ENCODE data around the gene CDS2.

Gene CDS2

DNA sequence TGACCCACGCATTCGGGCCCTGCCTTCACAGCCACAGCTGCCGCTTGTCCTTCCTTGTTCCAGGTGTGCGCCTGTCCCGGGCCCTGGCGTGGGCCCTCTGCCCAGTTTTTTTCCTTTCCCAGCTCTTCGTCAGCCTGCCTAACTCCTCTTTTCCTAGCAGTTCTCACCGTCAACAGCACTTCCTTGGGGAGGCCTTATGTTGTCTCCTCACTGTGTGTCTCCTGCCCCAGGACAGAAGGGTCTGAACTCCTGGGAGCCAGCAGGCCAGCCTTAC lies 71.8 kb downstream of the CDS2 start:
- H3K9me3 ChIP-seq (ENCODE audit: control extremely low read depth in 1 of 5, control insufficient read depth in 4 of 5, insufficient read depth in 2 of 5, low read depth in 1 of 5, low read length in 4 of 5), result peaks cover 0 to 2% (median 0%) of the 10 kb centered on the region in 5 experiments
- 99% methylated on average over 6 of the region's 8 CpGs for WGBS (ENCODE audit: insufficient coverage)
- no peaks in the 10 kb centered on the region for H3K4me1 ChIP-seq (ENCODE audit: control extremely low read depth in 1 of 4, control insufficient read depth in 4 of 4, insufficient read depth in 4 of 4, low read length in 3 of 4)
- H3K36me3 ChIP-seq (ENCODE audit: control insufficient read depth in 4 of 4, insufficient read depth in 4 of 4, low read length in 3 of 4), result peaks cover 5 to 39% (median 28%) of the 10 kb centered on the region in 4 experiments
- CTCF ChIA-PET, result no interaction called here
- H3K27me3 ChIP-seq (replicated peaks in 2 of 5; ENCODE audit: control insufficient read depth in 4 of 5, insufficient read depth in 5 of 5, low read length in 4 of 5), result no peaks in the 10 kb centered on the region
- POLR2A ChIA-PET, result no interaction called here
- no peak overlapping the region for H3K27ac ChIP-seq (ENCODE audit: insufficient read depth in 1 of 2, low read depth in 1 of 2, low read length in 2 of 2, poor library complexity in 1 of 2, severe bottlenecking in 2 of 2)
- no peak for DNase-seq
- H3K4me3 ChIP-seq (ENCODE audit: control insufficient read depth in 1 of 7, extremely low read depth in 1 of 7, insufficient read depth in 4 of 7, low read depth in 2 of 7, low read length in 6 of 7), result no peak overlapping the region

DNA sequence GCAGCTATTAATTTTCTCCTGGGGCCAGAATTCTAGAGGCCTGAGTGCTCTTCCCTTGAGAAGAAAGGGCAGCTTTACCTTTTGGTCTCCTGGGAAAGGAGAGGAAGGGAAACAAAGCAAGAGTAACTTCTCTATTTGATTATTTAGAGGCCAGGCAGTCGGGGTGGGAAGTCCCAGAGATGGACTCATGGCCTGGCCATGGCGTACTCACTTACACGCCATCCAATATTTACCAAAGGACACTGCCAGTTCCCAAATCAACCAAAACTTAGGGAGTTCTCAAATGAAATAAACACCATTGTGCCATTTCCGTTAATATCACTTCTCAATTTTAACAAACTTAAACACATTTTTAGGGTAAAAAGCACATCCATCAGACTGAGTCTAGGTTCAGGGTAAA lies 76.6 kb downstream of the CDS2 start:
- Histone ChIP-seq H3K27ac (ENCODE audit: insufficient read depth in 1 of 2, low read depth in 1 of 2, low read length in 2 of 2, poor library complexity in 1 of 2, severe bottlenecking in 2 of 2) (no peak overlapping the region), H3K9me3 (ENCODE audit: control extremely low read depth in 1 of 5, control insufficient read depth in 4 of 5, insufficient read depth in 2 of 5, low read depth in 1 of 5, low read length in 4 of 5) (peaks cover 0 to 2% (median 0%) of the 10 kb centered on the region in 5 experiments), H3K36me3 (ENCODE audit: control insufficient read depth in 4 of 4, insufficient read depth in 4 of 4, low read length in 3 of 4) (peaks cover 2 to 11% (median 6%) of the 10 kb centered on the region in 4 experiments), H3K27me3 (replicated peaks in 2 of 5; ENCODE audit: control insufficient read depth in 4 of 5, insufficient read depth in 5 of 5, low read length in 4 of 5) (no peaks in the 10 kb centered on the region), H3K4me1 (ENCODE audit: control extremely low read depth in 1 of 4, control insufficient read depth in 4 of 4, insufficient read depth in 4 of 4, low read length in 3 of 4) (no peaks in the 10 kb centered on the region), H3K4me3 (ENCODE audit: control insufficient read depth in 1 of 7, extremely low read depth in 1 of 7, insufficient read depth in 4 of 7, low read depth in 2 of 7, low read length in 6 of 7) (no peak overlapping the region)
- ChIA-PET CTCF (interaction anchor here (3.2 to 4.3 kb wide), 3 partner anchors 11 to 78 kb away, joined by 20 to 78 read pairs (median 24); partner anchors contain the start of gene CDS2), POLR2A (no interaction called here)
- WGBS (ENCODE audit: insufficient coverage), result 100% methylated on average over 3 of the region's 4 CpGs
- no peak for DNase-seq

DNA sequence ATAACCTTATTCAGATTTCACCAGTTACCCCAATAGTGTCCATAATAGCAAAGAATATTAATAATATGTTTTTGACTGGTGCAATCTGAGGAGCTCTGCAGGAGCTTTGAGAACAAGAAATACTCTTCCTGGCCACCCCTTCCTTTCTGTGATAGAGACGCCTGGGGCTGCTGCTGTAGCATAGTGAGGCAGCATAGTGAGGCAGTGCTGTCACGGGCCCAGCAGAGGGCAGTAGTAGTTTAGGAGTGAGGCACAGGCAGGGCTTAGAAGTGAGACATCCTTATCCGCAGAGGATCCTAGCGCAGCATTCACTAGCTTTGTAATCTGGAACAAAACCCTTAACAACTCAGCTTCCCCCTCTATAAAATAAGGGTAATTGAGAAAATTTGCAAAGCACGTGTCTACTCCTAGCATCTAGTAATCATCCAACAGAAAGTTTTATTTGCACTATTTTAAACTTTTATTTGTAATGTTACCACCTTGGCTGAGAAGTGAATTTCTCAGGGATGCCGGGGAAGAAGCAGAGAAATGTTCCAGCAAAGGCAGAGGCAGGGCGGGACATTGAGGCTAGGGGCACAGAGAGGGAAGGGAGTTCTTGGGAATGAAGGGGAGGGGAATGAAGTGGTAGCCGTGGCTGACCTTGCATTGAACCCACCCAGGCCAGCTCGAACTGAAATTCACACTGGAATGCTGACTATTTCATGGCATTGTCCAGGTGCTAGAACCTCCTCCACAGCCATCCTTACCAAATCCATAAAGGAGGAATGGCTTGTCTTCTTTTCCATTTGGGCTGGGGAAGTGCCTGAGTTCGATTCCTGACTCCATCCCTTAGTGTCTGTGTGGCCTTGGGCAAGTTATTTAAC lies 78.8 kb downstream of the CDS2 start:
- Histone ChIP-seq H3K27me3 (replicated peaks in 2 of 5; ENCODE audit: control insufficient read depth in 4 of 5, insufficient read depth in 5 of 5, low read length in 4 of 5) (no peaks in the 10 kb centered on the region), H3K36me3 (ENCODE audit: control insufficient read depth in 4 of 4, insufficient read depth in 4 of 4, low read length in 3 of 4) (peaks cover 0 to 3% (median 0%) of the 10 kb centered on the region in 4 experiments), H3K9me3 (ENCODE audit: control extremely low read depth in 1 of 5, control insufficient read depth in 4 of 5, insufficient read depth in 2 of 5, low read depth in 1 of 5, low read length in 4 of 5) (no peaks in the 10 kb centered on the region), H3K4me1 (ENCODE audit: control extremely low read depth in 1 of 4, control insufficient read depth in 4 of 4, insufficient read depth in 4 of 4, low read length in 3 of 4) (no peaks in the 10 kb centered on the region), H3K4me3 (ENCODE audit: control insufficient read depth in 1 of 7, extremely low read depth in 1 of 7, insufficient read depth in 4 of 7, low read depth in 2 of 7, low read length in 6 of 7) (no peak overlapping the region), H3K27ac (ENCODE audit: insufficient read depth in 1 of 2, low read depth in 1 of 2, low read length in 2 of 2, poor library complexity in 1 of 2, severe bottlenecking in 2 of 2) (no peak overlapping the region)
- POLR2A ChIA-PET, result interaction anchor here (1.0 kb wide), 1 partner anchor 58 kb away, joined by 3 read pairs; no protein-coding TSS in a partner anchor
- DNase-seq, result peak; percentile 69 to 81 (median 75)
- CTCF ChIA-PET, result interaction anchor here (0.8 to 4.3 kb wide), 15 partner anchors 10 to 880 kb away, joined by 3 to 78 read pairs (median 4); partner anchors contain the start of gene CDS2
- 32% methylated on average over 5 of the region's 10 CpGs for WGBS (ENCODE audit: insufficient coverage)

- POLR2A ChIA-PET, result no interaction called here
Measured at GRCh38 chr20:5207138-5207537, 80.3 kb downstream of the CDS2 start.

DNA sequence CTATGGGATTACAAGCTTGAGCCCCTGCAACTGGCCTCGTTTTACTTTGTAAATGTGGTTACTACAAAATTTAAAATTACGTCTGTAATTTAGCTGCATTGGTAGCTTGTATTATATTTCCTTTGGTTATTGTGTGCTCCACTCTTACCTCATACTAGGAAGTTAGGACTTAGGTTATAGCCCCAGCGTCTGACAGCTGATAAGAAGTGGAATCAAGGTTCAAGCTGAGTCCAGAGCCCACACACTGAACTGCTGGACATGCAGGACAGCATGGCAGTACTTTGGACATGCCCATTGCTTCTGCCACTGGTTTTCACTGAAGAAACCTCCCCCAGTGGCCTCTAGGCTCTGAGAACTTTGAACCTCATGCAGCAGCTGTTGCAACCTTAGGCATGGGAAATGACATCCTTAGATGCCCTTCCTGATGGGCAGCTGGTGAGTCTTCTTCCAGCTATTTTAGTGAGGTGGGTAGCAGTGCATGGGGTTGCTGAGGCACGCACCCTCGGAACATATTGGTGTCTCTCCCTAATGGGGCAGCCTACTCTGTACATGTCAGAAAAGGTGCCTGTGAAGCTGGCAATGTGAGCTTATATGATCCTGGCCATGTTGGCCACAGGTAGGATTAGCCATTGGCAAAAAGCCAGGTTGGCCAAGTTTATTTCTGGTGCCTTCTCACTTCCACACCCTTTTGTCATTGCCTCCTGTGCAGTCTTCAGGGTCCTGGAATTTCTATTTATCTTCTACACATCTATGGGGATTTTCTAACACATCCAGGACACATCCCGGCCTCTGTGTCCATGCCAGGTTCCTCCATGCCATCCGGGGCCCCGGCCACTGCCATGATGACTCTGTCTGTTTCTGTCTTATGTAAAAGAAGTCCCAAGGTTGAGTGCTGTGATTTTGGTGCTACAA lies 85.3 kb downstream of the CDS2 start:
- Histone ChIP-seq H3K27me3 (replicated peaks in 2 of 5; ENCODE audit: control insufficient read depth in 4 of 5, insufficient read depth in 5 of 5, low read length in 4 of 5) (no peaks in the 10 kb centered on the region), H3K4me3 (ENCODE audit: control insufficient read depth in 1 of 7, extremely low read depth in 1 of 7, insufficient read depth in 4 of 7, low read depth in 2 of 7, low read length in 6 of 7) (no peak overlapping the region), H3K27ac (ENCODE audit: insufficient read depth in 1 of 2, low read depth in 1 of 2, low read length in 2 of 2, poor library complexity in 1 of 2, severe bottlenecking in 2 of 2) (no peak overlapping the region), H3K9me3 (ENCODE audit: control extremely low read depth in 1 of 5, control insufficient read depth in 4 of 5, insufficient read depth in 2 of 5, low read depth in 1 of 5, low read length in 4 of 5) (no peaks in the 10 kb centered on the region), H3K36me3 (ENCODE audit: control insufficient read depth in 4 of 4, insufficient read depth in 4 of 4, low read length in 3 of 4) (peaks cover 0 to 6% (median 3%) of the 10 kb centered on the region in 4 experiments), H3K4me1 (ENCODE audit: control extremely low read depth in 1 of 4, control insufficient read depth in 4 of 4, insufficient read depth in 4 of 4, low read length in 3 of 4) (no peaks in the 10 kb centered on the region)
- no peak for DNase-seq
- ChIA-PET POLR2A (interaction anchor here (0.6 kb wide), 1 partner anchor 1667 kb away, joined by 4 read pairs; no protein-coding TSS in a partner anchor), CTCF (interaction anchor here (1.9 to 8.0 kb wide), 2 partner anchors 12 to 20 kb away, joined by 8 to 49 read pairs; no protein-coding TSS in a partner anchor)
- WGBS (ENCODE audit: insufficient coverage), result 94% methylated on average over 3 of the region's 8 CpGs

More at GRCh38 chr20:5207138-5207537, 80.3 kb downstream of the CDS2 start:
- H3K9me3 ChIP-seq (ENCODE audit: control extremely low read depth in 1 of 5, control insufficient read depth in 4 of 5, insufficient read depth in 2 of 5, low read depth in 1 of 5, low read length in 4 of 5), result no peaks in the 10 kb centered on the region
- H3K27me3 ChIP-seq (replicated peaks in 2 of 5; ENCODE audit: control insufficient read depth in 4 of 5, insufficient read depth in 5 of 5, low read length in 4 of 5), result no peaks in the 10 kb centered on the region
- no peak for DNase-seq
- H3K4me3 ChIP-seq (ENCODE audit: control insufficient read depth in 1 of 7, extremely low read depth in 1 of 7, insufficient read depth in 4 of 7, low read depth in 2 of 7, low read length in 6 of 7), result no peak overlapping the region
- H3K4me1 ChIP-seq (ENCODE audit: control extremely low read depth in 1 of 4, control insufficient read depth in 4 of 4, insufficient read depth in 4 of 4, low read length in 3 of 4), result no peaks in the 10 kb centered on the region
- H3K36me3 ChIP-seq (ENCODE audit: control insufficient read depth in 4 of 4, insufficient read depth in 4 of 4, low read length in 3 of 4), result peaks cover 0 to 5% (median 3%) of the 10 kb centered on the region in 4 experiments
- no peak overlapping the region for H3K27ac ChIP-seq (ENCODE audit: insufficient read depth in 1 of 2, low read depth in 1 of 2, low read length in 2 of 2, poor library complexity in 1 of 2, severe bottlenecking in 2 of 2)
- CTCF ChIA-PET, result interaction anchor here (0.8 to 8.0 kb wide), 6 partner anchors 9 to 257 kb away, joined by 3 to 78 read pairs (median 17); partner anchors contain the start of gene CDS2

DNA sequence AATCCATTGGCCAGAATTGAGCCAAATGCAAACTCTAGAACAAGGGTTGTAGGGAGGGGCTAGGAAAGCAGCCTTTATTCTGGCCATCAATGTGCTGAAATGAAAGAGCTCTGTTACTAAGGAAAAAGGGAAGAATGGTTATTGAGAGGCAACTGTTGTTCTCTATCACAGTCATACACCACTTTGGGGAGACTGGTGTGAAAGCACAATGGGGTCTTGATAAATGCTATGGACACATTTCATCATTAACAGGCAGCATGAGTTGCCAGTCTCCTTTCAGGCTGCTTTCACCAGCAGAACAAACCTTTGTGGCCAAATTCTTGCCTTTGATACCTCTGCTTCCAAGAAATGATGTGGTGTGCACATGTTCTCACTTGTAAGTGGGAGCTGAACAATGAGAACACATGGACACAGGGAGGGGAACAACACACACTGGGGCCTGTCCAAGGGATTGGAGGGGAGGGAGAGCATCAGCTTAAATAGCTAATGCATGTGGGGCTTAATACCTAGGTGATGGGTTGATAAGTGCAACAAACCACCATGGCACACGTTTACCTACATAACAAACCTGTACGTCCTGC lies 86.2 kb downstream of the CDS2 start:
- DNase-seq, result no peak
- WGBS (ENCODE audit: insufficient coverage), result no CpG with 5 or more reads among the region's 2 CpGs
- H3K4me3 ChIP-seq (ENCODE audit: control insufficient read depth in 1 of 7, extremely low read depth in 1 of 7, insufficient read depth in 4 of 7, low read depth in 2 of 7, low read length in 6 of 7), result no peak overlapping the region
- H3K27ac ChIP-seq (ENCODE audit: insufficient read depth in 1 of 2, low read depth in 1 of 2, low read length in 2 of 2, poor library complexity in 1 of 2, severe bottlenecking in 2 of 2), result no peak overlapping the region
- no peaks in the 10 kb centered on the region for H3K9me3 ChIP-seq (ENCODE audit: control extremely low read depth in 1 of 5, control insufficient read depth in 4 of 5, insufficient read depth in 2 of 5, low read depth in 1 of 5, low read length in 4 of 5)
- POLR2A ChIA-PET, result no interaction called here
- no peaks in the 10 kb centered on the region for H3K4me1 ChIP-seq (ENCODE audit: control extremely low read depth in 1 of 4, control insufficient read depth in 4 of 4, insufficient read depth in 4 of 4, low read length in 3 of 4)
- H3K36me3 ChIP-seq (ENCODE audit: control insufficient read depth in 4 of 4, insufficient read depth in 4 of 4, low read length in 3 of 4), result peaks cover 0 to 6% (median 3%) of the 10 kb centered on the region in 4 experiments
- CTCF ChIA-PET, result interaction anchor here (0.8 to 8.0 kb wide), 2 partner anchors 11 to 338 kb away, joined by 3 to 49 read pairs; no protein-coding TSS in a partner anchor
- H3K27me3 ChIP-seq (replicated peaks in 2 of 5; ENCODE audit: control insufficient read depth in 4 of 5, insufficient read depth in 5 of 5, low read length in 4 of 5), result no peaks in the 10 kb centered on the region
